Measurements from ENCODE around the gene DUSP9.

DUSP9 gene

GRCh38 chrX:153684467-153685155, 37.6 kb downstream of the DUSP9 start:
- no peaks in the 10 kb centered on the region for H3K36me3 ChIP-seq (ENCODE audit: control insufficient read depth, insufficient read depth, low read length)
- H3K4me1 ChIP-seq (ENCODE audit: control insufficient read depth, insufficient read depth, low read length): no peaks in the 10 kb centered on the region
- H3K9ac ChIP-seq (ENCODE audit: low read length): no peak overlapping the region
- no peaks in the 10 kb centered on the region for H3K27me3 ChIP-seq (ENCODE audit: control insufficient read depth, insufficient read depth, low read length)
- no peak overlapping the region for H3K27ac ChIP-seq (ENCODE audit: low read depth, low read length)
- no peak overlapping the region for H3K4me3 ChIP-seq (ENCODE audit: low read length)

- Histone ChIP-seq H3K27me3 (ENCODE audit: control insufficient read depth, insufficient read depth, low read length) (no peaks in the 10 kb centered on the region), H3K27ac (ENCODE audit: low read depth, low read length) (no peak overlapping the region)
Observed at GRCh38 chrX:153685156-153685536, 38.1 kb downstream of the DUSP9 start.

GRCh38 chrX:153685751-153686696, 39.0 kb downstream of the DUSP9 start:
- no peak overlapping the region for H3K9ac ChIP-seq (ENCODE audit: low read length)
- no peak overlapping the region for H3K27ac ChIP-seq (ENCODE audit: low read depth, low read length)

More at GRCh38 chrX:153685156-153685536, 38.1 kb downstream of the DUSP9 start:
- Histone ChIP-seq H3K4me1 (ENCODE audit: control insufficient read depth, insufficient read depth, low read length) (peaks cover 3% of the 10 kb centered on the region), H3K9ac (ENCODE audit: low read length) (no peak overlapping the region), H3K4me3 (ENCODE audit: low read length) (no peak overlapping the region), H3K36me3 (ENCODE audit: control insufficient read depth, insufficient read depth, low read length) (no peaks in the 10 kb centered on the region)

DNA sequence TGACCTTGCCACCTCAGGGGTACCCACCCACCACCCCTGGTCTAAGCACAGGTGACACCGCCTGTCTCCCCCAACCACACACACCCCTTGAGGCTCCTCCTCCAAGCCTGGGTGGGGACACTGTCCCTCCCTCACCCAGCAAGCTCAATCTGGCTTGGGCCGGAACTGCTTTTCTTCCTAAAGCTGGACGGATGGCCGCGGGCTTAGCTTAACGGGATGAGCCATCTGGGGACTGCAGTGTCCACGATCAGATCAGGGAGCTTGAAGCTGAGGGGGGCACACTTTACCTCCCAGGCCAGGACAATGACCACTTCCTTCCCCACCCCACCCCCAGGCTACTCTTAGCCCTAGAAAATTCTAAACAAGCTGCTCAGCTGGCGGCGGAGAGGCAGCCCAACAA, 39.7 kb downstream of the DUSP9 start:
- no peak overlapping the region for H3K9ac ChIP-seq (ENCODE audit: low read length)
- no peak overlapping the region for H3K4me3 ChIP-seq (ENCODE audit: low read length)
- no peaks in the 10 kb centered on the region for H3K36me3 ChIP-seq (ENCODE audit: control insufficient read depth, insufficient read depth, low read length)
- H3K27me3 ChIP-seq (ENCODE audit: control insufficient read depth, insufficient read depth, low read length): no peaks in the 10 kb centered on the region
- H3K4me1 ChIP-seq (ENCODE audit: control insufficient read depth, insufficient read depth, low read length): peaks cover 3% of the 10 kb centered on the region
- H3K27ac ChIP-seq (ENCODE audit: low read depth, low read length): peak overlapping the region; percentile 58

More at GRCh38 chrX:153685751-153686696, 39.0 kb downstream of the DUSP9 start:
- Histone ChIP-seq H3K36me3 (ENCODE audit: control insufficient read depth, insufficient read depth, low read length) (no peaks in the 10 kb centered on the region), H3K4me3 (ENCODE audit: low read length) (no peak overlapping the region), H3K4me1 (ENCODE audit: control insufficient read depth, insufficient read depth, low read length) (peaks cover 3% of the 10 kb centered on the region), H3K27me3 (ENCODE audit: control insufficient read depth, insufficient read depth, low read length) (no peaks in the 10 kb centered on the region)

DNA sequence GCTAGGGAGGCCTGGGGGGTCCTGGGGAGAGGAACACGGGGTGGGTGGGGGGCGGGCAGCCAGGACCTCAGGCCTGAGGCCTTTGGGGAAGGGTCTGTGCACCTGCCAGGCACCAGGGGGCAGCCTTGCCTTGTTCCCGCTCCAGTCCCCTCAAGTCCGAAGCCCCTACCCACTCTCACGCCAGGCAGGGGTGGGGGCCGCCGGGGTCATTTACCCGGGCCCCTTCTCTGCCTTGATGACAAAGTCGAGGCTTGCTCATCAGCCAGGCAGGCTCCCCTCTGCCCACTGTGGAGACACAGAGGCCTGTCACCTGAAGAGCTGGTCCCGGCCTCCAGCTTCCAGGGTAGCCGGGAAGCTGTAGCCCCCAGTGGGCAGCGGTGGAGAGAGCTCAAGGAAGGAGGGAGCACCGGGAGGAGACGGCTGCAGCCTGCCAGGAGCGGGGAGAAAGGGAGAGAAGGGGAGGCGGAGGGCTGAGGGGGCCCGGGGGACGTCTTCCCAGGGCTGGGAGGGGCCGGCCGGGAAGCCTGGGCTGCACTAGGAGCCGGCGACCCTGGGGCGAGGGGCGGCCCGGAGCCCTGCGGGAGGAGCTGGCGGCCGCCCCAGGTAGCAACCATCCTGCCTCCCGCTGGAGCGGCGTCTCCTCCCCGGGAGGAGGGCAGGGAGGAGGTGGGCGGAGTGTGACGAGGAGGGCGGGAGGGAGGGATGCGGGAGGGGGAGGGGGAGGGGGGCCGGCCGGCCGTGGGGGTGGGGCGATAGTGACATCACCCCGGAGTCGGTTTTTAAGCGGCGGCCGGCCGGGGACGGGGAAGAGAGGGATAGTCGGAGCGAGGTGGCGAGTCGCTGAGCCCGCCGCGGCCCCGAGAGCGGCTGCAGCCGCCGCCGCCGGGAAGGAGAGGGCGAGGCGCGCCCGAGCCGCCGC, 40.4 kb downstream of the DUSP9 start, which contains the start of gene SLC6A8:
TSS of gene SLC6A8 (plus strand) at position 806 of the 919 bp plus-strand sequence. CDS start 649 bp downstream, outside the sequence.
- no peaks in the 10 kb centered on the region for H3K36me3 ChIP-seq (ENCODE audit: control insufficient read depth, insufficient read depth, low read length)
- no peak within 1 kb of the TSS for H3K9ac ChIP-seq (ENCODE audit: low read length)
- H3K27me3 ChIP-seq (ENCODE audit: control insufficient read depth, insufficient read depth, low read length): no peaks in the 10 kb centered on the region
- peak within 1 kb of the TSS; percentile 46 for H3K4me3 ChIP-seq (ENCODE audit: low read length)
- H3K4me1 ChIP-seq (ENCODE audit: control insufficient read depth, insufficient read depth, low read length): peaks cover 3% of the 10 kb centered on the region
- peak within 1 kb of the TSS; percentile 77 for H3K27ac ChIP-seq (ENCODE audit: low read depth, low read length)

DNA sequence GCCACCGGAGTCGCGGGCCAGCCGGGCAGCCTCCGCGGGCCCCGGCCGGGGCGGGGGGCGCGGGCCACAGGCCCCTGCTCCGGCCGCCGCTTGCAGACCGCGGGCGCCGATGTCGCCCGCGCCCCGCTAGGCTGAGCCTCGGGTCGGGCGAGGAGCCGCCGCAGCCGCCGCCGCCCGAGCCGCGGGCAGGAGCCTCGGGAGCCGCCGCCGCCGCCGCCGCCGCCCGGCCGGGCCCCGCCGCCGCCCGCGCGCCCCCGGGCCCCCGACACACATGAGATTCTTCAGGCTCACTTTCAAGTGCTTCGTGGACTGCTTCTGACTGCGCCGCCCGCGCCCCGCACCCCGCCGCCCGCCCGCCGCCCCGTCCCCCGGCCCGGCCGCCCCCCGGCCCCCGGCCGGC, 41.1 kb downstream of the DUSP9 start:
- Histone ChIP-seq H3K9ac (ENCODE audit: low read length) (no peak overlapping the region), H3K4me1 (ENCODE audit: control insufficient read depth, insufficient read depth, low read length) (peaks cover 3% of the 10 kb centered on the region), H3K27ac (ENCODE audit: low read depth, low read length) (no peak overlapping the region), H3K27me3 (ENCODE audit: control insufficient read depth, insufficient read depth, low read length) (no peaks in the 10 kb centered on the region), H3K36me3 (ENCODE audit: control insufficient read depth, insufficient read depth, low read length) (no peaks in the 10 kb centered on the region), H3K4me3 (ENCODE audit: low read length) (no peak overlapping the region)

- Histone ChIP-seq H3K4me3 (ENCODE audit: low read length) (peak overlapping the region; percentile 46), H3K36me3 (ENCODE audit: control insufficient read depth, insufficient read depth, low read length) (no peaks in the 10 kb centered on the region), H3K27me3 (ENCODE audit: control insufficient read depth, insufficient read depth, low read length) (no peaks in the 10 kb centered on the region), H3K27ac (ENCODE audit: low read depth, low read length) (peak overlapping the region; percentile 77), H3K9ac (ENCODE audit: low read length) (no peak overlapping the region), H3K4me1 (ENCODE audit: control insufficient read depth, insufficient read depth, low read length) (peaks cover 3% of the 10 kb centered on the region)
Observed at GRCh38 chrX:153688506-153688905, 41.5 kb downstream of the DUSP9 start.

DNA sequence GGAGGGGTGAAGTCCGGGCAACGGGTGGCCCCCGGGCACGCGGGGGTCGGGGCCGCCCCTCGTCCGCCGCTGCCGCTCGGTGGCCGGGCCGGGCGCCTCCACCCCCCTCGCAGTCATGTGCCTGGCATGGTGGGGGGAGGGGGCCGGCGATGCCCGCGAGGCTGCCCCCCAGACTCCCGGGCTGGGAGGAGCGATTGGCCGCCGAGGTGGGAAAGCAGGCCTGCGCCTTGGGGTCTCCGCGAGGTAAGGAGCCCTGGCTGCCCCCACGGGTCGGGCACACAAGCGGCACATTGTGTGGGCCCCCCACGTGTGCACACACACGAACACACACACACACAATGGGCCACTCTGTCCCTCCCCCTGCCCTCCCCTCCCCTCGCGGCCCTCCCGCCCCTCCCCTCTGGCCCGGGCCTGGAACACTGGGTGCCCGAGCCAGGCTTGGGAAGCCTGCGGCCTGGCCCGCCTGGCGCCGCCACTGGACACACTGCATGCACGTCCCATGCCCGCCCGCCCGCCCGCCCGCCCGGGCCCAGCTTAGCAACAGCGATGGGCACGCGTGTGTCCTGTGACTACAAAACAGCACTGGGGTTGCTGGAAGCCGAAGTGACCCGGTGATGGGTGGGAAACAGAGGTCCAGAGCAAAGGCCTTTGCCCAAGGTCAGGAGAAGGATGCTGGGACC, 42.0 kb downstream of the DUSP9 start:
- no peak overlapping the region for H3K9ac ChIP-seq (ENCODE audit: low read length)
- peaks cover 3% of the 10 kb centered on the region for H3K4me1 ChIP-seq (ENCODE audit: control insufficient read depth, insufficient read depth, low read length)
- H3K36me3 ChIP-seq (ENCODE audit: control insufficient read depth, insufficient read depth, low read length): no peaks in the 10 kb centered on the region
- peak overlapping the region; percentile 49 for H3K4me3 ChIP-seq (ENCODE audit: low read length)
- no peaks in the 10 kb centered on the region for H3K27me3 ChIP-seq (ENCODE audit: control insufficient read depth, insufficient read depth, low read length)
- peak overlapping the region; percentile 77 for H3K27ac ChIP-seq (ENCODE audit: low read depth, low read length)

DNA sequence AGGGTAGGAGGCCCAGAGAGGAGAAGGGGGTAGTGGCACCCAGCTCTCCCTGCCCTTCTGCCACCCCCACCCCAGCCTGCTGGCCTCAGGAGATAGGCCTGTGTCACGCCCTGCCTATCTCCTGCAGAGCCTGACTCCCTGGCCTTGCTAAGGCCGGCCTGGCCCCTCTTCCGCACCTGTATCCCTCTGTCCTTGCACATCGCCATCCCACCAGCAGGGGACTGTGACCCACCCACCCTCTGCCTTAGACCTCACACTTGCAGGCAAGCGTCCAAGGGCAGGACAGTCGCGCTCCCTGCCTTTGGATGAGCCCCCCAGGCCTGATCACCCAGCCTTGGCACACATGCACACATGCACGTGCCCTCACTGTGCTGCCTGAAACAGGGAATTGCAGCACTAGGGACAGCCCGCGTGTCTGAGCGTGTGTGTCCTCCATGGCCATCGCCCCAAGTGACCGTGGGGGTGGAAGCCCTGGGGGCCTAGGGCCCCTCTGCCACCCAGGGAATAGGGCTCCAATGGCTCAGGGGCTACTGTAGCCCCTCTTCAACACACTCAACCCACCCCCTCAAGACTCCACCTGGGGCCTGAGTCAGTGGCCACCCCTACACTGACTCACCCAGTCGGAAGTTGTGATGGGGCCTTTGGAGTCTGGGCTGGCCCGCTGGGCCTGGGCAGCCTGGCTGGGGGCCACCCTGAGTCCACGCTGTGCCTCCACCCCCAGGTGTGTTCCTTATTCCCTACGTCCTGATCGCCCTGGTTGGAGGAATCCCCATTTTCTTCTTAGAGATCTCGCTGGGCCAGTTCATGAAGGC, 42.9 kb downstream of the DUSP9 start:
- peak overlapping the region; percentile 73 for H3K27ac ChIP-seq (ENCODE audit: low read depth, low read length)
- peaks cover 3% of the 10 kb centered on the region for H3K4me1 ChIP-seq (ENCODE audit: control insufficient read depth, insufficient read depth, low read length)
- H3K36me3 ChIP-seq (ENCODE audit: control insufficient read depth, insufficient read depth, low read length): no peaks in the 10 kb centered on the region
- H3K9ac ChIP-seq (ENCODE audit: low read length): no peak overlapping the region
- H3K4me3 ChIP-seq (ENCODE audit: low read length): peak overlapping the region; percentile 49
- H3K27me3 ChIP-seq (ENCODE audit: control insufficient read depth, insufficient read depth, low read length): no peaks in the 10 kb centered on the region

GRCh38 chrX:153690466-153690865, 43.5 kb downstream of the DUSP9 start:
- peak overlapping the region; percentile 73 for H3K27ac ChIP-seq (ENCODE audit: low read depth, low read length)
- H3K4me3 ChIP-seq (ENCODE audit: low read length): peak overlapping the region; percentile 21
- H3K9ac ChIP-seq (ENCODE audit: low read length): no peak overlapping the region
- H3K4me1 ChIP-seq (ENCODE audit: control insufficient read depth, insufficient read depth, low read length): peaks cover 3% of the 10 kb centered on the region
- no peaks in the 10 kb centered on the region for H3K27me3 ChIP-seq (ENCODE audit: control insufficient read depth, insufficient read depth, low read length)
- no peaks in the 10 kb centered on the region for H3K36me3 ChIP-seq (ENCODE audit: control insufficient read depth, insufficient read depth, low read length)

Data from rectal smooth muscle tissue (tissue), 1 donor.